ENCODE results near the gene F13A1. TPM values are rescaled to one million over a fixed set of nuclear protein-coding genes. Genes with fewer than 3 reads are reported as not detected.
A peak's percentile ranks its signal among the peaks of the same experiment; 100 is the strongest.

Gene F13A1
- total and polyA plus RNA-seq, 2 of the 13 experiments (the other 11 are each of a cell fraction or from before 2014, with no cell fraction given): not detected

GRCh38 chr6:6210994-6211393 is 109.5 kb downstream of the F13A1 start:
- no peaks in the 10 kb centered on the region for H3K36me3 ChIP-seq (replicated peaks in 1 of 2; ENCODE audit: control insufficient read depth in 1 of 2, insufficient read depth in 2 of 2, low read length in 2 of 2)
- H3K4me3 ChIP-seq (replicated peaks in 1 of 3; ENCODE audit: insufficient read depth in 1 of 3, low read depth in 2 of 3, low read length in 3 of 3): no peak overlapping the region
- no peaks in the 10 kb centered on the region for H3K27me3 ChIP-seq (ENCODE audit: control insufficient read depth in 1 of 2, insufficient read depth in 2 of 2, low read length in 2 of 2)
- TF ChIP-seq MAFK (conservative IDR thresholded peaks at IDR 0.05 in 1 of 2, IDR thresholded peaks at IDR 0.05 in 1 of 2; ENCODE audit: low read length in 2 of 2) (peak; percentile 48 to 79; a peak in 3 of 4 replicates), ATF1 (CRISPR knock-in tag; IDR thresholded peaks at IDR 0.05) (no peak), ATF7 (IDR thresholded peaks at IDR 0.05) (no peak), ATF7 (CRISPR knock-in tag; IDR thresholded peaks at IDR 0.05) (no peak), MAFF (IDR thresholded peaks at IDR 0.05; ENCODE audit: low read depth, low read length) (peak; percentile 76), ZNF580 (CRISPR knock-in tag; IDR thresholded peaks at IDR 0.05; ENCODE audit: borderline replicate concordance, low read depth) (no peak)
- H3K27ac ChIP-seq (ENCODE audit: extremely low read length, insufficient read depth, low read length): no peak overlapping the region
- no peak overlapping the region for H3K4me2 ChIP-seq (ENCODE audit: low read depth, low read length)
- no peak for FAIRE-seq
- peaks cover 9% of the 10 kb centered on the region; the same call in 1 of the 2 replicates for H3K9me3 ChIP-seq (ENCODE audit: low read length)
- ChIA-PET CTCF (ENCODE audit: low intra/inter-chr PET ratio, low total read pairs) (no interaction called here), POLR2A (no interaction called here)
- no peak overlapping the region for H2AFZ ChIP-seq (ENCODE audit: low read length)
- H4K20me1 ChIP-seq (ENCODE audit: insufficient read depth, low read length): no peaks in the 10 kb centered on the region
- WGBS (ENCODE audit: low lambda C conversion rate): 4% methylated on average over 2 of the region's 2 CpGs
- no peak overlapping the region for H3K9ac ChIP-seq (ENCODE audit: insufficient read depth, low read depth, low read length)
- no peaks in the 10 kb centered on the region for H3K79me2 ChIP-seq (ENCODE audit: insufficient read depth, low read length)
- ATAC-seq: no peak
- DNase-seq (ENCODE audit: low spot score): no peak
- intact Hi-C loops (cut with micrococcal nuclease; ENCODE audit: unreplicated experiment) (no loop called here), in situ Hi-C loops (cut with HindIII; ENCODE audit: extremely low pct_ligation_motif_present, low pct_unique_long_range_greater_than_20kb) (no loop called here)
- no TSS peak for BruUV-seq (replicated peaks)
- H3K4me1 ChIP-seq (ENCODE audit: insufficient read depth, low read length): no peaks in the 10 kb centered on the region

GRCh38 chr6:6202886-6203285 is 117.6 kb downstream of the F13A1 start:
- Histone ChIP-seq H3K4me2 (ENCODE audit: low read depth, low read length) (no peak overlapping the region), H3K79me2 (ENCODE audit: insufficient read depth, low read length) (no peaks in the 10 kb centered on the region), H3K36me3 (replicated peaks in 1 of 2; ENCODE audit: control insufficient read depth in 1 of 2, insufficient read depth in 2 of 2, low read length in 2 of 2) (no peaks in the 10 kb centered on the region), H4K20me1 (ENCODE audit: insufficient read depth, low read length) (no peaks in the 10 kb centered on the region), H2AFZ (ENCODE audit: low read length) (no peak overlapping the region), H3K9ac (ENCODE audit: insufficient read depth, low read depth, low read length) (no peak overlapping the region), H3K4me1 (ENCODE audit: insufficient read depth, low read length) (no peaks in the 10 kb centered on the region), H3K27me3 (ENCODE audit: control insufficient read depth in 1 of 2, insufficient read depth in 2 of 2, low read length in 2 of 2) (no peaks in the 10 kb centered on the region; a peak in 2 of 5 replicates), H3K9me3 (ENCODE audit: low read length) (no peaks in the 10 kb centered on the region), H3K4me3 (replicated peaks in 1 of 3; ENCODE audit: insufficient read depth in 1 of 3, low read depth in 2 of 3, low read length in 3 of 3) (no peak overlapping the region), H3K27ac (ENCODE audit: extremely low read length, insufficient read depth, low read length) (no peak overlapping the region)
- TF ChIP-seq AFF4 (CRISPR knock-in tag; IDR thresholded peaks at IDR 0.05) (no peak), ZNF264 (CRISPR knock-in tag; IDR thresholded peaks at IDR 0.05) (no peak), AKAP8 (CRISPR knock-in tag; IDR thresholded peaks at IDR 0.05) (no peak), NR3C1 (CRISPR knock-in tag; IDR thresholded peaks at IDR 0.05) (no peak), ZNF317 (CRISPR knock-in tag; IDR thresholded peaks at IDR 0.05) (no peak)
- FAIRE-seq (no peak), ATAC-seq (no peak), DNase-seq (ENCODE audit: low spot score) (no peak)
- POLR2A ChIA-PET: no interaction called here
- intact Hi-C loops (cut with micrococcal nuclease; ENCODE audit: unreplicated experiment) (no loop called here), in situ Hi-C loops (cut with HindIII; ENCODE audit: extremely low pct_ligation_motif_present, low pct_unique_long_range_greater_than_20kb) (no loop called here)
- BruUV-seq (replicated peaks): no TSS peak
- CTCF ChIA-PET (ENCODE audit: low intra/inter-chr PET ratio, low total read pairs): no interaction called here
- WGBS (ENCODE audit: low lambda C conversion rate): 3% methylated on average over 2 of the region's 2 CpGs

All from HepG2 (cell line).